ENCODE measurements around the gene BMPR1A. TPM values are rescaled to one million over a fixed set of nuclear protein-coding genes. Genes with fewer than 3 reads are reported as not detected.
A peak's percentile ranks its signal among the peaks of the same experiment; 100 is the strongest.

Gene BMPR1A
- total and polyA plus RNA-seq, 2 of the 13 experiments (the other 11 are each of a cell fraction or from before 2014, with no cell fraction given): 17.8 to 44.2 TPM

DNA sequence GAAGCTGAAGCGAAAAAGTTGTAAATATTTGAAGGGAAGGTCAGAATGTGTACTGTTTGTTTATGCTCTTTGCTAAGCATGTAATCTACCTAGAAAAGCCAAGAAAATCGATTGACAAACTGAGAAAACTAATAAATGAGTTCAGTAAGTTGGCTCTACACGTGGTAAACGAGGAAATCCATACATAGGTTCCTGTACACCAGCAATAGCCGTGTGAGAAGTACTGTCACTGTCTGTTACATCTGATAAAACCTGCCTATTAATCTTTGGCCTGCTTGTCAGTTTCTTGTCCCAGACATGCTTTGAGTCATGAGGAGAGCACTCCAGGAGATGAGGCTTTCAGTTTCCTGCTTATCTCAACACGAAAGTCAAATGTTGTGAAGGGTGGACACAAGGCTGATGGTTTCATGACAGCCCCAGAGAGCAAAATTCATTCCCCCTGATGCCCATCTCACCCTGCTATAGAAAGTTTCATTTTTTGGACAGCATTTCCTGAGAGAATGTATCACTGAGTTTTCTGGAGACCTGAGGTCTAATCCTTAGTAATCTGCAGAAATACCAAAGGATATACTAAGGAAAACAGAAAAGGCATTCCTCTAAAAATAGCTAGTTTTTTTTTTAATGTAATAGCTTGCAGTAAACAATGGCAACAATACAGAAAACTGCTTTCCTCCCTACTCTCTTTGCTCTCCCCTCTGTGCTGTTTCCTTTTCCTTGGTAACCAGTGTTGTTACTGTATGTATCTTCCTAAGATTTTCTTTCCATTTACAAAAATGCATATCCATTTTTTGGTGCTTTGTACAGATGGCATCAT, 18.8 kb downstream of the BMPR1A start (continued):
- TF ChIP-seq, protein P1, sequence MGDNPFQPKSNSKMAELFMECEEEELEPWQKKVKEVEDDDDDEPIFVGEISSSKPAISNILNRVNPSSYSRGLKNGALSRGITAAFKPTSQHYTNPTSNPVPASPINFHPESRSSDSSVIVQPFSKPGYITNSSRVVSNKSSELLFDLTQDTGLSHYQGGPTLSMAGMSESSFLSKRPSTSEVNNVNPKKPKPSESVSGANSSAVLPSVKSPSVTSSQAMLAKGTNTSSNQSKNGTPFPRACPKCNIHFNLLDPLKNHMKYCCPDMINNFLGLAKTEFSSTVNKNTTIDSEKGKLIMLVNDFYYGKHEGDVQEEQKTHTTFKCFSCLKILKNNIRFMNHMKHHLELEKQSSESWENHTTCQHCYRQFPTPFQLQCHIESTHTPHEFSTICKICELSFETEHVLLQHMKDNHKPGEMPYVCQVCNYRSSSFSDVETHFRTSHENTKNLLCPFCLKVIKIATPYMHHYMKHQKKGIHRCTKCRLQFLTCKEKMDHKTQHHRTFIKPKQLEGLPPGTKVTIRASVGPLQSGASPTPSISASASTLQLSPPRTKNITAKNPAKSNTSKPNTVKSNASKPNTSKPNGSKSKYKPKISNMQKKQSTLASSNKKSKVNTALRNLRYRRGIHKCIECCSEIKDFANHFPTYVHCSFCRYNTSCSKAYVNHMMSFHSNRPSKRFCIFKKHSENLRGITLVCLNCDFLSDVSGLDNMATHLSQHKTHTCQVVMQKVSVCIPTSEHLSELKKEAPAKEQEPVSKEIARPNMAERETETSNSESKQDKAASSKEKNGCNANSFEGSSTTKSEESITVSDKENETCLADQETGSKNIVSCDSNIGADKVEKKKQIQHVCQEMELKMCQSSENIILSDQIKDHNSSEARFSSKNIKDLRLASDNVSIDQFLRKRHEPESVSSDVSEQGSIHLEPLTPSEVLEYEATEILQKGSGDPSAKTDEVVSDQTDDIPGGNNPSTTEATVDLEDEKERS (CRISPR knock-in tag; IDR thresholded peaks at IDR 0.05): no peak
- TF ChIP-seq RFX5 (IDR thresholded peaks at IDR 0.05; ENCODE audit: low read depth, low read length) (no peak), ZFP36L1 (CRISPR knock-in tag; IDR thresholded peaks at IDR 0.05) (no peak), CENPX (CRISPR knock-in tag; IDR thresholded peaks at IDR 0.05) (no peak), ZNF790 (CRISPR knock-in tag; IDR thresholded peaks at IDR 0.05; ENCODE audit: borderline replicate concordance) (no peak), ZFX (CRISPR knock-in tag; IDR thresholded peaks at IDR 0.05; ENCODE audit: low read depth) (peak; percentile 43; the same call in 1 of the 2 replicates), TP53 (CRISPR knock-in tag; conservative IDR thresholded peaks at IDR 0.05) (no peak), ZNF891 (CRISPR knock-in tag; IDR thresholded peaks at IDR 0.05) (no peak), GFI1 (CRISPR knock-in tag; IDR thresholded peaks at IDR 0.05; ENCODE audit: borderline replicate concordance) (0 out of 2 replicates have a peak, but pooled peaks have one; percentile 46), ZNF460 (CRISPR knock-in tag; IDR thresholded peaks at IDR 0.05; ENCODE audit: borderline replicate concordance) (no peak), SAP130 (CRISPR knock-in tag; IDR thresholded peaks at IDR 0.05; ENCODE audit: low read depth) (peak; percentile 91), SP2 (CRISPR knock-in tag; IDR thresholded peaks at IDR 0.05) (no peak), KLF16 (CRISPR knock-in tag; IDR thresholded peaks at IDR 0.05) (peak in 1 of 2 experiments; percentile 83; a peak in 1 of 4 replicates)
- TF ChIP-seq, protein P2, sequence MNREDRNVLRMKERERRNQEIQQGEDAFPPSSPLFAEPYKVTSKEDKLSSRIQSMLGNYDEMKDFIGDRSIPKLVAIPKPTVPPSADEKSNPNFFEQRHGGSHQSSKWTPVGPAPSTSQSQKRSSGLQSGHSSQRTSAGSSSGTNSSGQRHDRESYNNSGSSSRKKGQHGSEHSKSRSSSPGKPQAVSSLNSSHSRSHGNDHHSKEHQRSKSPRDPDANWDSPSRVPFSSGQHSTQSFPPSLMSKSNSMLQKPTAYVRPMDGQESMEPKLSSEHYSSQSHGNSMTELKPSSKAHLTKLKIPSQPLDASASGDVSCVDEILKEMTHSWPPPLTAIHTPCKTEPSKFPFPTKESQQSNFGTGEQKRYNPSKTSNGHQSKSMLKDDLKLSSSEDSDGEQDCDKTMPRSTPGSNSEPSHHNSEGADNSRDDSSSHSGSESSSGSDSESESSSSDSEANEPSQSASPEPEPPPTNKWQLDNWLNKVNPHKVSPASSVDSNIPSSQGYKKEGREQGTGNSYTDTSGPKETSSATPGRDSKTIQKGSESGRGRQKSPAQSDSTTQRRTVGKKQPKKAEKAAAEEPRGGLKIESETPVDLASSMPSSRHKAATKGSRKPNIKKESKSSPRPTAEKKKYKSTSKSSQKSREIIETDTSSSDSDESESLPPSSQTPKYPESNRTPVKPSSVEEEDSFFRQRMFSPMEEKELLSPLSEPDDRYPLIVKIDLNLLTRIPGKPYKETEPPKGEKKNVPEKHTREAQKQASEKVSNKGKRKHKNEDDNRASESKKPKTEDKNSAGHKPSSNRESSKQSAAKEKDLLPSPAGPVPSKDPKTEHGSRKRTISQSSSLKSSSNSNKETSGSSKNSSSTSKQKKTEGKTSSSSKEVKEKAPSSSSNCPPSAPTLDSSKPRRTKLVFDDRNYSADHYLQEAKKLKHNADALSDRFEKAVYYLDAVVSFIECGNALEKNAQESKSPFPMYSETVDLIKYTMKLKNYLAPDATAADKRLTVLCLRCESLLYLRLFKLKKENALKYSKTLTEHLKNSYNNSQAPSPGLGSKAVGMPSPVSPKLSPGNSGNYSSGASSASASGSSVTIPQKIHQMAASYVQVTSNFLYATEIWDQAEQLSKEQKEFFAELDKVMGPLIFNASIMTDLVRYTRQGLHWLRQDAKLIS (CRISPR knock-in tag; IDR thresholded peaks at IDR 0.05): no peak
- TF ChIP-seq, protein P3, sequence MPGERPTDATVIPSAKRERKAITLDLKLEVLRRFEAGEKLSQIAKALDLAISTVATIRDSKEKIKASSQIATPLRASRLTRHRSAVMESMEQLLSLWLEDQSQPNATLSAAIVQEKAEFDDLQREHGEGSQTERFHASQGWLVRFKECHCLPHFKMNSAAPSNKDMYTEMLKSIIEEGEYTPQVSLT (CRISPR knock-in tag; IDR thresholded peaks at IDR 0.05; ENCODE audit: borderline replicate concordance, low read depth): no peak
- TF ChIP-seq, protein P4, sequence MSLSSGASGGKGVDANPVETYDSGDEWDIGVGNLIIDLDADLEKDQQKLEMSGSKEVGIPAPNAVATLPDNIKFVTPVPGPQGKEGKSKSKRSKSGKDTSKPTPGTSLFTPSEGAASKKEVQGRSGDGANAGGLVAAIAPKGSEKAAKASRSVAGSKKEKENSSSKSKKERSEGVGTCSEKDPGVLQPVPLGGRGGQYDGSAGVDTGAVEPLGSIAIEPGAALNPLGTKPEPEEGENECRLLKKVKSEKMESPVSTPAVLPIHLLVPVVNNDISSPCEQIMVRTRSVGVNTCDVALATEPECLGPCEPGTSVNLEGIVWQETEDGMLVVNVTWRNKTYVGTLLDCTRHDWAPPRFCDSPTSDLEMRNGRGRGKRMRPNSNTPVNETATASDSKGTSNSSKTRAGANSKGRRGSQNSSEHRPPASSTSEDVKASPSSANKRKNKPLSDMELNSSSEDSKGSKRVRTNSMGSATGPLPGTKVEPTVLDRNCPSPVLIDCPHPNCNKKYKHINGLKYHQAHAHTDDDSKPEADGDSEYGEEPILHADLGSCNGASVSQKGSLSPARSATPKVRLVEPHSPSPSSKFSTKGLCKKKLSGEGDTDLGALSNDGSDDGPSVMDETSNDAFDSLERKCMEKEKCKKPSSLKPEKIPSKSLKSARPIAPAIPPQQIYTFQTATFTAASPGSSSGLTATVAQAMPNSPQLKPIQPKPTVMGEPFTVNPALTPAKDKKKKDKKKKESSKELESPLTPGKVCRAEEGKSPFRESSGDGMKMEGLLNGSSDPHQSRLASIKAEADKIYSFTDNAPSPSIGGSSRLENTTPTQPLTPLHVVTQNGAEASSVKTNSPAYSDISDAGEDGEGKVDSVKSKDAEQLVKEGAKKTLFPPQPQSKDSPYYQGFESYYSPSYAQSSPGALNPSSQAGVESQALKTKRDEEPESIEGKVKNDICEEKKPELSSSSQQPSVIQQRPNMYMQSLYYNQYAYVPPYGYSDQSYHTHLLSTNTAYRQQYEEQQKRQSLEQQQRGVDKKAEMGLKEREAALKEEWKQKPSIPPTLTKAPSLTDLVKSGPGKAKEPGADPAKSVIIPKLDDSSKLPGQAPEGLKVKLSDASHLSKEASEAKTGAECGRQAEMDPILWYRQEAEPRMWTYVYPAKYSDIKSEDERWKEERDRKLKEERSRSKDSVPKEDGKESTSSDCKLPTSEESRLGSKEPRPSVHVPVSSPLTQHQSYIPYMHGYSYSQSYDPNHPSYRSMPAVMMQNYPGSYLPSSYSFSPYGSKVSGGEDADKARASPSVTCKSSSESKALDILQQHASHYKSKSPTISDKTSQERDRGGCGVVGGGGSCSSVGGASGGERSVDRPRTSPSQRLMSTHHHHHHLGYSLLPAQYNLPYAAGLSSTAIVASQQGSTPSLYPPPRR (CRISPR knock-in tag; IDR thresholded peaks at IDR 0.05; ENCODE audit: borderline replicate concordance): peak; percentile 99

Data from HepG2 (cell line).